Measurements from ENCODE around the gene FRMD3.

FRMD3 gene

GRCh38 chr9:83315649-83316048 is 222.6 kb downstream of the FRMD3 start:
- Histone ChIP-seq H4K12ac (ENCODE audit: low read depth, low read length) (no peak overlapping the region), H3K9me3 (ENCODE audit: insufficient read depth, low read depth, low read length) (no peaks in the 10 kb centered on the region), H3K14ac (ENCODE audit: low read length) (no peak overlapping the region), H3K79me1 (ENCODE audit: low read length) (no peaks in the 10 kb centered on the region), H3K27me3 (ENCODE audit: insufficient read depth, low read length) (no peaks in the 10 kb centered on the region), H3K9ac (ENCODE audit: low read length) (no peak overlapping the region), H4K8ac (ENCODE audit: low read depth, low read length) (no peak overlapping the region), H3K27ac (ENCODE audit: low read depth, low read length) (no peak overlapping the region), H3K4me1 (ENCODE audit: control insufficient read depth in 1 of 2, insufficient read depth in 2 of 2, low read length in 2 of 2) (no peaks in the 10 kb centered on the region), H3K18ac (ENCODE audit: low read length) (no peak overlapping the region), H3K4me2 (ENCODE audit: low read length) (no peak overlapping the region), H3K4ac (ENCODE audit: low read depth, low read length) (no peak overlapping the region), H3K23ac (ENCODE audit: low read length) (no peak overlapping the region), H2AFZ (ENCODE audit: insufficient read depth, low read length, poor library complexity) (no peak overlapping the region), H3K4me3 (ENCODE audit: low read depth, low read length) (no peak overlapping the region), H3K79me2 (ENCODE audit: control insufficient read depth, insufficient read depth, low read length, poor library complexity) (no peaks in the 10 kb centered on the region), H2BK120ac (ENCODE audit: insufficient read depth, low read length, poor library complexity) (no peak overlapping the region), H2BK12ac (ENCODE audit: low read length) (no peak overlapping the region), H2AK5ac (ENCODE audit: low read length) (no peak overlapping the region), H4K91ac (ENCODE audit: low read depth, low read length) (no peak overlapping the region), H3K36me3 (ENCODE audit: control insufficient read depth in 1 of 2, insufficient read depth in 2 of 2, low read length in 2 of 2) (no peaks in the 10 kb centered on the region), H2BK5ac (ENCODE audit: low read depth, low read length, poor library complexity) (no peak overlapping the region)
- WGBS (ENCODE audit: extremely low coverage, insufficient coverage, insufficient read length): no CpG with 5 or more reads among the region's 4 CpGs
- no peak for DNase-seq

- no peaks in the 10 kb centered on the region for H3K9me3 ChIP-seq (ENCODE audit: insufficient read depth, low read depth, low read length)
- no peaks in the 10 kb centered on the region for H3K27me3 ChIP-seq (ENCODE audit: insufficient read depth, low read length)
- no peak overlapping the region for H2BK120ac ChIP-seq (ENCODE audit: insufficient read depth, low read length, poor library complexity)
- H2BK12ac ChIP-seq (ENCODE audit: low read length): no peak overlapping the region
- no peak overlapping the region for H4K91ac ChIP-seq (ENCODE audit: low read depth, low read length)
- no peaks in the 10 kb centered on the region for H3K4me1 ChIP-seq (ENCODE audit: control insufficient read depth in 1 of 2, insufficient read depth in 2 of 2, low read length in 2 of 2)
- no peaks in the 10 kb centered on the region for H3K36me3 ChIP-seq (ENCODE audit: control insufficient read depth in 1 of 2, insufficient read depth in 2 of 2, low read length in 2 of 2)
- no peak for DNase-seq
- H4K12ac ChIP-seq (ENCODE audit: low read depth, low read length): no peak overlapping the region
- WGBS (ENCODE audit: extremely low coverage, insufficient coverage, insufficient read length): no CpG with 5 or more reads among the region's 6 CpGs
- no peak overlapping the region for H3K14ac ChIP-seq (ENCODE audit: low read length)
- H3K79me1 ChIP-seq (ENCODE audit: low read length): no peaks in the 10 kb centered on the region
- H3K4me3 ChIP-seq (ENCODE audit: low read depth, low read length): no peak overlapping the region
- no peak overlapping the region for H3K23ac ChIP-seq (ENCODE audit: low read length)
- H4K8ac ChIP-seq (ENCODE audit: low read depth, low read length): no peak overlapping the region
- H3K9ac ChIP-seq (ENCODE audit: low read length): no peak overlapping the region
- H3K4me2 ChIP-seq (ENCODE audit: low read length): no peak overlapping the region
- no peak overlapping the region for H2BK5ac ChIP-seq (ENCODE audit: low read depth, low read length, poor library complexity)
- no peak overlapping the region for H2AK5ac ChIP-seq (ENCODE audit: low read length)
- no peak overlapping the region for H2AFZ ChIP-seq (ENCODE audit: insufficient read depth, low read length, poor library complexity)
- H3K18ac ChIP-seq (ENCODE audit: low read length): no peak overlapping the region
- H3K79me2 ChIP-seq (ENCODE audit: control insufficient read depth, insufficient read depth, low read length, poor library complexity): no peaks in the 10 kb centered on the region
- H3K27ac ChIP-seq (ENCODE audit: low read depth, low read length): no peak overlapping the region
- no peak overlapping the region for H3K4ac ChIP-seq (ENCODE audit: low read depth, low read length)
Measured at GRCh38 chr9:83313781-83314180, 224.4 kb downstream of the FRMD3 start.

- no peak overlapping the region for H3K4me3 ChIP-seq (ENCODE audit: low read depth, low read length)
- no peaks in the 10 kb centered on the region for H3K79me1 ChIP-seq (ENCODE audit: low read length)
- H3K27me3 ChIP-seq (ENCODE audit: insufficient read depth, low read length): no peaks in the 10 kb centered on the region
- no peak overlapping the region for H3K4ac ChIP-seq (ENCODE audit: low read depth, low read length)
- H4K91ac ChIP-seq (ENCODE audit: low read depth, low read length): no peak overlapping the region
- no peaks in the 10 kb centered on the region for H3K9me3 ChIP-seq (ENCODE audit: insufficient read depth, low read depth, low read length)
- no peak overlapping the region for H2AFZ ChIP-seq (ENCODE audit: insufficient read depth, low read length, poor library complexity)
- no peaks in the 10 kb centered on the region for H3K4me1 ChIP-seq (ENCODE audit: control insufficient read depth in 1 of 2, insufficient read depth in 2 of 2, low read length in 2 of 2)
- no peak overlapping the region for H2AK5ac ChIP-seq (ENCODE audit: low read length)
- no peak overlapping the region for H4K12ac ChIP-seq (ENCODE audit: low read depth, low read length)
- no peak overlapping the region for H3K9ac ChIP-seq (ENCODE audit: low read length)
- no peak overlapping the region for H3K23ac ChIP-seq (ENCODE audit: low read length)
- DNase-seq: no peak
- no peaks in the 10 kb centered on the region for H3K79me2 ChIP-seq (ENCODE audit: control insufficient read depth, insufficient read depth, low read length, poor library complexity)
- WGBS (ENCODE audit: extremely low coverage, insufficient coverage, insufficient read length): no CpG with 5 or more reads among the region's 11 CpGs
- no peak overlapping the region for H2BK12ac ChIP-seq (ENCODE audit: low read length)
- no peaks in the 10 kb centered on the region for H3K36me3 ChIP-seq (ENCODE audit: control insufficient read depth in 1 of 2, insufficient read depth in 2 of 2, low read length in 2 of 2)
- no peak overlapping the region for H4K8ac ChIP-seq (ENCODE audit: low read depth, low read length)
- no peak overlapping the region for H2BK5ac ChIP-seq (ENCODE audit: low read depth, low read length, poor library complexity)
- H3K27ac ChIP-seq (ENCODE audit: low read depth, low read length): no peak overlapping the region
- H3K4me2 ChIP-seq (ENCODE audit: low read length): no peak overlapping the region
- H3K18ac ChIP-seq (ENCODE audit: low read length): no peak overlapping the region
- H3K14ac ChIP-seq (ENCODE audit: low read length): no peak overlapping the region
- H2BK120ac ChIP-seq (ENCODE audit: insufficient read depth, low read length, poor library complexity): no peak overlapping the region
Measured at GRCh38 chr9:83312537-83312936, 225.7 kb downstream of the FRMD3 start.

GRCh38 chr9:83307066-83307724 is 231.0 kb downstream of the FRMD3 start:
- Histone ChIP-seq H4K91ac (ENCODE audit: low read depth, low read length) (no peak overlapping the region), H3K9me3 (ENCODE audit: insufficient read depth, low read depth, low read length) (no peaks in the 10 kb centered on the region), H3K23ac (ENCODE audit: low read length) (no peak overlapping the region), H2AK5ac (ENCODE audit: low read length) (no peak overlapping the region), H2AFZ (ENCODE audit: insufficient read depth, low read length, poor library complexity) (no peak overlapping the region), H3K36me3 (ENCODE audit: control insufficient read depth in 1 of 2, insufficient read depth in 2 of 2, low read length in 2 of 2) (no peaks in the 10 kb centered on the region), H4K8ac (ENCODE audit: low read depth, low read length) (no peak overlapping the region), H3K4me1 (ENCODE audit: control insufficient read depth in 1 of 2, insufficient read depth in 2 of 2, low read length in 2 of 2) (no peaks in the 10 kb centered on the region), H3K4me2 (ENCODE audit: low read length) (no peak overlapping the region), H2BK12ac (ENCODE audit: low read length) (no peak overlapping the region), H3K4ac (ENCODE audit: low read depth, low read length) (no peak overlapping the region), H3K27me3 (ENCODE audit: insufficient read depth, low read length) (no peaks in the 10 kb centered on the region), H3K79me1 (ENCODE audit: low read length) (no peaks in the 10 kb centered on the region), H4K12ac (ENCODE audit: low read depth, low read length) (no peak overlapping the region), H3K9ac (ENCODE audit: low read length) (no peak overlapping the region), H2BK5ac (ENCODE audit: low read depth, low read length, poor library complexity) (no peak overlapping the region), H3K4me3 (ENCODE audit: low read depth, low read length) (no peak overlapping the region), H3K79me2 (ENCODE audit: control insufficient read depth, insufficient read depth, low read length, poor library complexity) (no peaks in the 10 kb centered on the region), H3K27ac (ENCODE audit: low read depth, low read length) (no peak overlapping the region), H3K14ac (ENCODE audit: low read length) (no peak overlapping the region), H2BK120ac (ENCODE audit: insufficient read depth, low read length, poor library complexity) (no peak overlapping the region), H3K18ac (ENCODE audit: low read length) (no peak overlapping the region)
- DNase-seq: no peak
- WGBS (ENCODE audit: extremely low coverage, insufficient coverage, insufficient read length): no CpG with 5 or more reads among the region's 2 CpGs
